Measurements from ENCODE around the gene NTRK3.
"Not testable (repeated sequence)": the region's sequence is repeated elsewhere in the genome, so short reads cannot be mapped to it uniquely, and the experiment has no call there.

Gene NTRK3

DNA sequence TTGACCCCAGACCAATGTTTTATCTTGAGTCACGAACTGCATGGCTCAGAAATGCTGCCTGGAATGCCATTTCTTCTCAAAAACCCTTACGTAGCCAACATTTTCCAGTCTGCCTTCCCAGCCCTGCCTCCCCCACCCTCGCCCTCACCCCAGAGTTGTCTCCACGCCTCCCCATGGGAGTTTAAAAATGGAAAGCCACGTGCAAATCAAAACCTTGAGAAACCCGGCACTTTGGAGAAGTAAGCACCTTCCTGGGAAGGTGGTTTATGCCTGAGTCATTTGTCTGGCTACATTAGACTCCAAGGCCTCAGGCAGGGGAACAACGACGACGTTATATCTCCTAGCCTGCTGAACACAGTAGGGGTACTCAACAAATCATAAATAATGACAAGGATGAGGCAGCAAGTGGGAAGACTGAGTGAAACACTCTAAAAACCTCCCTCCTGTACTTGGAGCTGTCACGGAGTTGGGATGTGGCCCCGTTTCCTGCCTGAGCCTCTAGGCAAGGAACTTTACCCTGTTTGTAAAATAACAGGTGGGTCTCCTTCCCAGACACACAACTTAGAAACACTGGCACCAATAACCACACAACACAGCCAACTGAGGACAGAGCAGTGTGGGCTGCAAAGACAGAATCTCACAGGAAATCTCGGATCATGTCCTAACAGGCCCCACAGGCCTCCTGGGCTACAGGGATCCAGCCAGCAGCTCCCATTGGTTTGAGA is 179.1 kb downstream of the NTRK3 start:
- no peak for DNase-seq (ENCODE audit: low read depth in 1 of 2, low spot score in 1 of 2)

GRCh38 chr15:88076328-88076727 is 180.2 kb downstream of the NTRK3 start:
- DNase-seq (ENCODE audit: low read depth in 1 of 2, low spot score in 1 of 2): no peak

- DNase-seq (ENCODE audit: low read depth in 1 of 2, low spot score in 1 of 2): no peak
Measured at GRCh38 chr15:88075102-88075501, 181.4 kb downstream of the NTRK3 start.

DNA sequence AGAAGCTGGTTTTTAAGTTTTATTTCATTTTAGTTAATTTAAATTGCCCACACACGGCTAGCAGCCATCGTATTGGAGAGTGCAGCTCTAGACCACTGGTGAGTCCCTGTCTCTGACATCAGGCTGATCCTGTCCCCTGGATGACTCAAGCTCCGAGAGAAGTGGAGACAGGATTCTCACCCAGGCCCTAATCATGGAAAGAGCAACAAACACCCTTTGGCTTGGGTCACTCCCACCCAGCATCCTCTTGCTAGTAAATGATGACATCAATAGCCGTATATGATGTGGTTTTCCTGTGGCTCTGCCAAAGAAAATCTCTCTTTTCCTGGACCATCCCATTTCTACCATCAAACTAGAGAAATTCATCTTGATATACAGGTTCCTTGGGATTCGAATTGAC is 182.2 kb downstream of the NTRK3 start:
- no peak for DNase-seq (ENCODE audit: low read depth in 1 of 2, low spot score in 1 of 2)

GRCh38 chr15:88073391-88073691 is 183.2 kb downstream of the NTRK3 start:
- DNase-seq (ENCODE audit: low read depth in 1 of 2, low spot score in 1 of 2): no peak

DNA sequence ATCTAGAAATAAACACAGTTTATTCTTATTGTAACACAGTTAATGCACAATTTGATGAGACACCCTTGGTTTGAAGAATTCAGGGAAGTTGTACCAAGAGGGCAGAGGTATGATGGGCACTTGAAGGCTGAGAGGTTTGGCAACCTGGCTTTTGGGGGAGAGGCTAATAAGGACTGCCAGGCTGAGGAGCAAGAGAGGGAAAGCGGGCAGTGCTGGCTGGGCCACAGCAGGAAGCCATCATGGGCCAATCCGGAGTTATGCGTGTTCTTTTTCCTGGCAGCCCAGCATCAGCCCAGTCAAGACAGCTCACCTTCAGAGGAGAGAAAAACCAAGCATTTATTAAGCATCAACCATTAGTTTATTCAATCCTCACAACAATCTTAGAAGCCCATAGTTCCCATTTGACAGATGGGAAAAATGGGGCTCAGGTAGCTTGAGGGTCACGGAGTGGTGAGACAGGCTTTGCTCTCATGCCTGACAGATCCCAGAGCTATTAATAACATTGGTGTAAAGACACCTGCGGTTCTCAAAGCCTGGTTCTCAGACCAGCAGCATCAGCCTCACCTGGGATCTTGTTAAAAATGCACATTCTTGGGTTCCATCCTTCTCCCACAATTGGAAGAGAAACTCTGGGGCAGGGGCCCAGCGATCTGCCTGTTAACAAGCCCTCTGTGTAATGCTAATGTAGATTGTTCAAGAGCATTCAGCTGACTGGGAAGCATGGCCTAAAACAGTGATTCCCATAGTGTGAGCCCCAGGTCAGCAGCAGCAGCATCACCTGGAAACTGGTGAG is 183.7 kb downstream of the NTRK3 start:
- no peak for DNase-seq (ENCODE audit: low read depth in 1 of 2, low spot score in 1 of 2)

DNA sequence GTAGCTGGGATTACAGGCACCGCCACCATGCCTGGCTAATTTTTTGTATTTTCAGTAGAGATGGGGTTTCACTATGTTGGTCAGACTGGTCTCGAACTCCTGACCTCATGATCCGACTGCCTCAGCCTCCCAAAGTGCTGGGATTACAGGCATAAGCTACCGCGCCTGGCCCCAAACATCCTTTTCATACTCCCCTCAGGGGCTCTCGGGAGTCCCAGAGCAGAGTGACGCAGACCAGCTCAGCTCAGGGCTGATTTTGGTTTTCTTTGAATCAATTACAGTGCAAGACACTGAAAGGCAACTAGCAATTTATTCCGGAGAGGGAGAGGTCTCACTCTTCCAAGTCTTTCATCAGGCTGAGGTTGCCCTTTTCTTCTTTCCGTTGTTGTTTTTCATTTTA is 184.4 kb downstream of the NTRK3 start:
- DNase-seq (ENCODE audit: low read depth in 1 of 2, low spot score in 1 of 2): not testable (repeated sequence)

- DNase-seq (ENCODE audit: low read depth in 1 of 2, low spot score in 1 of 2): no peak
Measured at GRCh38 chr15:88071141-88071540, 185.4 kb downstream of the NTRK3 start.

- no peak for DNase-seq (ENCODE audit: low read depth in 1 of 2, low spot score in 1 of 2)
Measured at GRCh38 chr15:88069561-88069960, 187.0 kb downstream of the NTRK3 start.

DNA sequence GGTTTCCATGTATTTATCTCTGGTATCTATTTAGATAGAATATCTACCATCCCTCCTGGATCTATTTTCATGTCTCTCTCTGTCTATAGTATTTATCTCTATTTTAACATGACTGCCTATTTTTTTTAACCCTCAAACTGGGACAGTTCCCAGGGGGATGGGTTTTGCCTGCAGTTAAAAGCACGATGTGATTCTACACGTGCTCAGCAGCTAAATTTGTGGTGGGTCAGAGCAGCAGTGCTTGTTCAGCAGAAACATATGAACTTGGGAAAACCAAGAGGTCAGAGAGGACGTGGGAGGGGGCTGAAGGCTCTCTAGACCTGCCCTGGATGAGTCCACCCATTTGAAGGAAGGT is 189.2 kb downstream of the NTRK3 start:
- DNase-seq (ENCODE audit: low read depth in 1 of 2, low spot score in 1 of 2): no peak

GRCh38 chr15:88066636-88067330 is 189.8 kb downstream of the NTRK3 start:
- no peak for DNase-seq (ENCODE audit: low read depth in 1 of 2, low spot score in 1 of 2)

DNA sequence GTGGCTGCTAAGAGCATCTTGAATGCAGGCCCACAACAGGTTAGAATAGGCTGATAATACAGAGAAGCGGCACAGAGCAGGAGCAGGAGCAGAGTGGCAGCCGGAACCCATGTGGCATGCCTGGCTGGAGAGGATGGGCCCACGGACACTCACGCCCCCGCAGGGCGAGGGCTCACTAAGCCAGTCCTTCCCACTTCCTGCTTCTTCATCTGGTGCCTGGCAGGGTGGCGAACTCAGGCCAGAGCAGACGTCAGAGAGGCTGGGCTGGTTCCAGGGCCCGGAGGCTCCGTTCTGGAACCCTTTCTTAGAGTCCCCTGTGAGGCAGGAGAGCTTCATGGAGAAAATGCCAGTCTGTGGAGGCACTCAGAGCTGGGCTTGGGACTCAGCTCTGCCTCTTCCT is 195.1 kb downstream of the NTRK3 start:
- no peak for DNase-seq (ENCODE audit: low read depth in 1 of 2, low spot score in 1 of 2)

GRCh38 chr15:88060383-88060782 is 196.2 kb downstream of the NTRK3 start:
- no peak for DNase-seq (ENCODE audit: low read depth in 1 of 2, low spot score in 1 of 2)

- DNase-seq (ENCODE audit: low read depth in 1 of 2, low spot score in 1 of 2): no peak
Measured at GRCh38 chr15:88057836-88058235, 198.7 kb downstream of the NTRK3 start.

- no peak for DNase-seq (ENCODE audit: low read depth in 1 of 2, low spot score in 1 of 2)
Measured at GRCh38 chr15:88049506-88049905, 207.0 kb downstream of the NTRK3 start.

GRCh38 chr15:88048755-88049154 is 207.8 kb downstream of the NTRK3 start:
- DNase-seq (ENCODE audit: low read depth in 1 of 2, low spot score in 1 of 2): no peak

DNA sequence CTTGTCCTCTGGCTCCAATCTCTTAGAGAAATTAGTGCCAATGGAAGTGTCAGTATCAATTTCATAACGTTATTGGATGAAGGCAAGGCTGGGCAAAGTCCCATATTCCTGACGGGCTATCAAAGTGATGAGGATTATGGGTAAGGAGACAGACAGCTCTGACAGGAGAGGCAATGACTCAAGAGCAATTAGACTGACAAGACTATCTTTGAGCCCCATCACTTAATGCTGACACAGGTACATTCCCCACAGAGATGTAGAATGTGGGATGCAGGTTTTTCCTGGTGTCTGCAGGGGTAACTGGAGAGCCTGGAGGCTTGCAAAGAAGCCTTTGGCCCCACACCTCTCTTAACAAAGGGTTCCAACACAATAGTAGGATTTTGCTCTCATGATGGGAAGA is 208.3 kb downstream of the NTRK3 start:
- DNase-seq (ENCODE audit: low read depth in 1 of 2, low spot score in 1 of 2): no peak

DNA sequence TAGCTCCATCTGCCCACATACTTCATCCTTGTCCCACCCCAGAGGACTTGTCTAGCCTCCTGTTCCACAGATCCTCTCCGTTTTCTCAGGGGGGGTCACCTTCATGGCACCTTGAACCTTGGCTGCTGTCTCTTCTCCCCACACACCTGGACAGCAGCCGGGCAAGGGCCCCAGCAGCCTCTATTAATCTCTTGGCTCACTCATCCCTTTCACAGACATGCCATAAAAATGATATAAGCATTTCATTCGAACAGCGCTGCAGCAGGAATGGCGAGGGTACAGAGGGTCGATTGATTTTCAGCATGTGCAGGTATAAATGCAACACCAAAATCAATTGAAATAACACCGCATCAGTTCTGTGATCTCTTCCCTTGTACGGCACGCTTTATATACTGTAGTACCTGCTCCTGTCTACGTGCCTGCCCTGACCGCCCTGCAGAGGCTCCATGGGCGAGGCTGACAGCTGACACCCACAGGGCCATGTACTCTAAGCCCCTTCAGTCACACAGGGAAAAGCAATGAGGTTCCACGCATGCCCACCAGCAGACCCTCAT is 209.9 kb downstream of the NTRK3 start:
- DNase-seq (ENCODE audit: low read depth in 1 of 2, low spot score in 1 of 2): no peak

- no peak for DNase-seq (ENCODE audit: low read depth in 1 of 2, low spot score in 1 of 2)
Measured at GRCh38 chr15:88043396-88043795, 213.1 kb downstream of the NTRK3 start.

- no peak for DNase-seq (ENCODE audit: low read depth in 1 of 2, low spot score in 1 of 2)
Measured at GRCh38 chr15:88042047-88042446, 214.5 kb downstream of the NTRK3 start.

DNA sequence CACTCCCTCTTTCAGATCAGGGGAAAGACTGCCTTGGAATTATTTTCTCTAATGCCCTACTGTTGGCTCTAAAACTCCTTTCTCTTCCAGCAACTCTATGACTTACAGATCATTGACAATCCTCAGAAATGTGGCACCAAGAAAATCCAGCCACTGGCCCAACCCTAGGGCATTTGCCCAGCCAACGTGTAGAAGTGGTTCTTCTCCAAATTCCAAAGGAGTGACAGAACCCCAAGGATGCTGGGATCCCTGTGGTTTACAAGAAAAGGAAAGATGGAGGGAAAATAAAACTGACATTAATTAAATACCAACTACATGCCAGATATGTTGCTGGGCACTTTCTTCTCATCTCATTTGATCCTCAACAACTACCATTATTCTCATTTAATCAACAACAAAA is 216.0 kb downstream of the NTRK3 start:
- DNase-seq (ENCODE audit: low read depth in 1 of 2, low spot score in 1 of 2): no peak

DNA sequence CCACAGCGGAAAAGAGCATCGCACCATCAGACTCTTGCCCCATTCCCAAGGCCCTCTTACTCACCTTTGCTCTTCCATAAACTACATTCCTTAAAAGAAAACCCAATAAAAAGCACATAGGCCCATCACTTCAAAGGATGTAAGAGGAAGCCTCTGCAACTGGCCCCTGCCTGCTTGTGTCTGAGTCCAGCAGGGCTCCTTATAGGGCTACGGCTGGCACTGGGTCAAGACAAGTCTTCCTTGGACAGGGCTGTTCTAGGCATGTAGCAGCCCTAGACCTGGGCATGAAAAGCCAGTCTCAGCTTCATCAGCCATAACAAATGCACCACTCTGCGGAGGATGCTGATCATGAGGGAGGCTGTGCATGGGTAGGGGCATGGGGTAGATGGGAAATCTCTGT is 218.3 kb downstream of the NTRK3 start:
- no peak for DNase-seq (ENCODE audit: low read depth in 1 of 2, low spot score in 1 of 2)

All from activated T-helper 1 cell treated with anti-CD3 and anti-CD28 coated beads, Interleukin-2, amount 50 U/mL, for 16 hours (primary cell).